Esophagus (tissue), 2 donors: ENCODE data around the gene GLCE. TPM values are rescaled to one million over a fixed set of nuclear protein-coding genes. Genes with fewer than 3 reads are reported as not detected.

Experiments
- H3K27ac ChIP-seq, 2 donors: one replicate each; pipeline ENCODE4 v1.5.1; 2013; ENCODE audit warnings: low read depth in 2 of 2, mild to moderate bottlenecking in 2 of 2, inconsistent platforms in 1 of 2, low read length in 1 of 2, moderate library complexity in 1 of 2
- H3K27me3 ChIP-seq, 2 donors: one replicate each; pipeline ENCODE4 v1.6.1; 2013; ENCODE audit warnings: low read length in 2 of 2, control low read depth in 1 of 2, mild to moderate bottlenecking in 1 of 2; ENCODE audit not compliant: insufficient read depth in 2 of 2, control insufficient read depth in 1 of 2
- H3K36me3 ChIP-seq, 2 donors: one replicate each; pipeline ENCODE4 v1.6.1; 2013; ENCODE audit warnings: low read length in 1 of 2; ENCODE audit not compliant: control insufficient read depth in 2 of 2, insufficient read depth in 2 of 2
- H3K4me1 ChIP-seq, 2 donors: one replicate each; pipeline ENCODE4 v1.6.1; 2013; ENCODE audit warnings: low read length in 1 of 2; ENCODE audit not compliant: control insufficient read depth in 2 of 2, insufficient read depth in 2 of 2
- H3K4me3 ChIP-seq, 2 donors: one replicate each; pipeline ENCODE4 v1.5.1; 2013; ENCODE audit warnings: low read length in 2 of 2, mild to moderate bottlenecking in 2 of 2, low read depth in 1 of 2, moderate library complexity in 1 of 2
- H3K9me3 ChIP-seq, 2 donors: one replicate each; pipeline ENCODE4 v1.6.1; 2013; ENCODE audit warnings: mild to moderate bottlenecking in 2 of 2, low read depth in 1 of 2, low read length in 1 of 2, moderate library complexity in 1 of 2; ENCODE audit not compliant: control insufficient read depth in 2 of 2, insufficient read depth in 1 of 2
- WGBS, 2 donors: extraction: QIAGEN DNeasy Blood & Tissue Kit; methylation state at CpG; one replicate each; pipeline ENCODE4 v1.1.7; 2013; 5-methylcytosine and 5-hydroxymethylcytosine counted together
- polyA plus RNA-seq, 2 donors: library from polyadenylated mRNA; stranded (reverse); fragments of 200-250 nt; gene quantifications; one replicate each; pipeline ENCODE4 v1.2.3, GENCODE V29; 2013
- donor health status: healthy with polysubstance abuse.
- donor health status: Bipolar disorder and iron deficiency.

The GLCE gene
- polyA plus RNA-seq, 2 donors = 9.9 to 13.0 TPM

- H3K27me3 ChIP-seq = no peaks in the 10 kb centered on the region
- no peak overlapping the region for H3K4me3 ChIP-seq
- H3K9me3 ChIP-seq = no peaks in the 10 kb centered on the region
- peaks cover 0 to 3% of the 10 kb centered on the region in 2 donors for H3K4me1 ChIP-seq
- no peak overlapping the region for H3K27ac ChIP-seq
- peaks cover 0 to 3% of the 10 kb centered on the region in 2 donors for H3K36me3 ChIP-seq
Observed at GRCh38 chr15:69271217-69271616, 110.8 kb downstream of the GLCE start.

- peaks cover 0 to 3% of the 10 kb centered on the region in 2 donors for H3K36me3 ChIP-seq
- H3K27ac ChIP-seq = no peak overlapping the region
- H3K27me3 ChIP-seq = no peaks in the 10 kb centered on the region
- H3K9me3 ChIP-seq = no peaks in the 10 kb centered on the region
- H3K4me3 ChIP-seq = no peak overlapping the region
- 65 to 70% methylated on average over 3 of the region's 3 CpGs for WGBS, 2 donors
- peaks cover 0 to 3% of the 10 kb centered on the region in 2 donors for H3K4me1 ChIP-seq
Observed at GRCh38 chr15:69272139-69272538, 111.7 kb downstream of the GLCE start.

GRCh38 chr15:69272891-69273290 is 112.5 kb downstream of the GLCE start:
- no peaks in the 10 kb centered on the region for H3K27me3 ChIP-seq
- no peak overlapping the region for H3K27ac ChIP-seq
- H3K4me3 ChIP-seq = no peak overlapping the region
- peaks cover 0 to 3% of the 10 kb centered on the region in 2 donors for H3K4me1 ChIP-seq
- no peaks in the 10 kb centered on the region for H3K9me3 ChIP-seq
- H3K36me3 ChIP-seq = peaks cover 0 to 3% of the 10 kb centered on the region in 2 donors
- WGBS, 2 donors = 77 to 90% methylated on average over 6 of the region's 6 CpGs

- Histone ChIP-seq H3K4me1 (peaks cover 0 to 3% of the 10 kb centered on the region in 2 donors), H3K27me3 (no peaks in the 10 kb centered on the region), H3K27ac (no peak overlapping the region), H3K36me3 (no peaks in the 10 kb centered on the region), H3K4me3 (no peak overlapping the region), H3K9me3 (no peaks in the 10 kb centered on the region)
- WGBS, 2 donors = 67 to 75% methylated on average over 4 of the region's 4 CpGs
Observed at GRCh38 chr15:69275074-69275670, 114.7 kb downstream of the GLCE start.

- peaks cover 0 to 3% of the 10 kb centered on the region in 2 donors for H3K4me1 ChIP-seq
- no peaks in the 10 kb centered on the region for H3K9me3 ChIP-seq
- no peak overlapping the region for H3K27ac ChIP-seq
- H3K27me3 ChIP-seq = no peaks in the 10 kb centered on the region
- 50 to 51% methylated on average over 9 of the region's 9 CpGs for WGBS, 2 donors
- H3K4me3 ChIP-seq = no peak overlapping the region
- no peaks in the 10 kb centered on the region for H3K36me3 ChIP-seq
Observed at GRCh38 chr15:69275933-69276560, 115.6 kb downstream of the GLCE start.

GRCh38 chr15:69277316-69277715 is 116.9 kb downstream of the GLCE start:
- WGBS, 2 donors = 87 to 92% methylated on average over 9 of the region's 9 CpGs
- Histone ChIP-seq H3K36me3 (no peaks in the 10 kb centered on the region), H3K27ac (no peak overlapping the region), H3K4me3 (no peak overlapping the region), H3K4me1 (peaks cover 0 to 3% of the 10 kb centered on the region in 2 donors), H3K9me3 (no peaks in the 10 kb centered on the region), H3K27me3 (no peaks in the 10 kb centered on the region)

GRCh38 chr15:69279636-69280035 is 119.2 kb downstream of the GLCE start:
- Histone ChIP-seq H3K4me3 (no peak overlapping the region), H3K9me3 (no peaks in the 10 kb centered on the region), H3K4me1 (no peaks in the 10 kb centered on the region), H3K27me3 (no peaks in the 10 kb centered on the region), H3K27ac (no peak overlapping the region), H3K36me3 (no peaks in the 10 kb centered on the region)
- WGBS, 2 donors = 91% methylated on average over 7 of the region's 7 CpGs

GRCh38 chr15:69280783-69281182 is 120.3 kb downstream of the GLCE start:
- 71 to 74% methylated on average over 5 of the region's 5 CpGs for WGBS, 2 donors

GRCh38 chr15:69282104-69282743 is 121.8 kb downstream of the GLCE start:
- Histone ChIP-seq H3K4me1 (no peaks in the 10 kb centered on the region), H3K9me3 (no peaks in the 10 kb centered on the region), H3K4me3 (no peak overlapping the region), H3K27me3 (no peaks in the 10 kb centered on the region), H3K27ac (no peak overlapping the region), H3K36me3 (no peaks in the 10 kb centered on the region)
- 86 to 94% methylated on average over 9 of the region's 9 CpGs for WGBS, 2 donors

More at GRCh38 chr15:69280783-69281182, 120.3 kb downstream of the GLCE start:
- H3K4me3 ChIP-seq = no peak overlapping the region
- no peaks in the 10 kb centered on the region for H3K36me3 ChIP-seq
- H3K9me3 ChIP-seq = no peaks in the 10 kb centered on the region
- H3K27me3 ChIP-seq = no peaks in the 10 kb centered on the region
- no peak overlapping the region for H3K27ac ChIP-seq
- no peaks in the 10 kb centered on the region for H3K4me1 ChIP-seq
